ENCODE results near the gene DNAJB4. TPM values are rescaled to one million over a fixed set of nuclear protein-coding genes. Genes with fewer than 3 reads are reported as not detected.

Gene DNAJB4
- total and polyA plus RNA-seq, 2 of the 8 experiments (the other 6 are each of a cell fraction or from before 2014, with no cell fraction given), result 6.6 to 21.8 TPM

DNA sequence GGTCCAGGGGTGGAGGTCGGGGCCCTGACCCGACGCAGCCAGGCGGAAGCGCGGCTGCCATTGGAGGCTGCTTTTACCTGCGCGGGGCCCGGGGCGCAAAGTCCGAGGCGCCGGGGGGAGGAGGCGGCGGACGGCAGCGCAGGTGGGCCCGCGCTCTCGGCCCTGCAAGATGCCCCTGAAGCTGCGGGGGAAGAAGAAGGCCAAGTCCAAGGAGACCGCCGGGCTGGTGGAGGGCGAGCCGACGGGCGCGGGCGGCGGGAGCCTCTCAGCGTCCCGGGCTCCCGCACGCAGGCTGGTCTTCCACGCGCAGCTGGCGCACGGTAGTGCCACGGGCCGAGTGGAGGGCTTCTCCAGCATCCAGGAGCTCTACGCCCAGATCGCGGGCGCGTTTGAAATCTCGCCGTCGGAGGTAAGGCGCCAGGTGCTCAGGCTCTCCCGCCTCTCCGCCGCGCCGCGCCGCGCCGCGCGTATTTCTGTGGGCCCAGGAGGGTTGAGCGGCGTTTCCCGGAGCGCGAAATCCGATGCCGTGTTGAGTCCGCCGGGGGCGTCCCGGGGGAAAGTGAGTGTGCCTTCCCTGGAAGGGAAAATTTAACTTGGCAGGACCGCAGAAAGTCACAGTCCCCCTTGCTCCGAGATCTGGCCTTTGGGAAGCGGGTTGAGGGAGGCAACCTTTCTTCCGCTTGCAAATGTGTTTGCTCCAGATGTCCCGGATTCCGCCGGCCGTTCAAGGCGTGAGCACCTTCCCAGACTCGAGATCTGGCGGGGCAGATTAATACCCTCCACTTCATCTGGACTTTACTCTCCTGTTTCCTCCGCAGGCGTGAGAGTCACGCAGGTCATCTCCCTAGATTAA is 41.4 kb downstream of the DNAJB4 start, which contains the start of gene GIPC2:
Gene GIPC2, plus strand, starts transcription at position 41 of the 853 bp plus-strand sequence. Its CDS starts 129 bp downstream, at position 170.
- Histone ChIP-seq H4K91ac (replicated peaks; ENCODE audit: insufficient read length, low read length) (no peak within 1 kb of the TSS), H4K20me1 (replicated peaks in 1 of 2; ENCODE audit: control insufficient read depth in 1 of 2, insufficient read depth in 2 of 2, low read length in 2 of 2) (no peaks in the 10 kb centered on the region), H3K23me2 (ENCODE audit: low read depth, low read length) (peaks cover 13% of the 10 kb centered on the region; the same call in 1 of the 2 replicates), H2BK120ac (replicated peaks; ENCODE audit: low read depth, low read length) (no peak within 1 kb of the TSS), H3K9ac (replicated peaks in 1 of 4; ENCODE audit: extremely low read depth in 1 of 4, low read depth in 3 of 4, low read length in 3 of 4) (peak within 1 kb of the TSS; percentile 62 to 82 (median 66)), H3K79me2 (ENCODE audit: control insufficient read depth in 1 of 2, insufficient read depth in 2 of 2, low read length in 2 of 2) (no peaks in the 10 kb centered on the region), H3K4ac (replicated peaks; ENCODE audit: insufficient read length, low read depth, low read length) (no peak within 1 kb of the TSS), H3K56ac (replicated peaks; ENCODE audit: insufficient read length, low read depth, low read length) (peak within 1 kb of the TSS; percentile 48), H3K4me1 (replicated peaks in 1 of 4; ENCODE audit: control insufficient read depth in 3 of 4, insufficient read depth in 4 of 4, low read length in 3 of 4) (peaks cover 0 to 9% (median 6%) of the 10 kb centered on the region in 4 experiments; a peak in 3 of 7 replicates), H3K79me1 (ENCODE audit: low read depth, low read length) (no peaks in the 10 kb centered on the region), H2BK5ac (ENCODE audit: low read depth, low read length) (peak within 1 kb of the TSS; percentile 38; the same call in 1 of the 2 replicates), H4K5ac (ENCODE audit: insufficient read length, low read depth, low read length) (no peak within 1 kb of the TSS), H3K36me3 (ENCODE audit: control insufficient read depth in 2 of 4, insufficient read depth in 4 of 4, low read length in 3 of 4) (no peaks in the 10 kb centered on the region), H3K4me3 (ENCODE audit: extremely low read depth in 1 of 4, insufficient read depth in 2 of 4, low read depth in 3 of 4, low read length in 4 of 4) (peak within 1 kb of the TSS; percentile 62 to 73 (median 70)), H2AFZ (ENCODE audit: low read length) (peak within 1 kb of the TSS; percentile 89), H3K14ac (ENCODE audit: insufficient read length) (no peak within 1 kb of the TSS), H2BK20ac (ENCODE audit: low read length) (0 out of 2 replicates have a peak within 1 kb of the TSS, but pooled peaks have one; percentile 8), H2AK5ac (ENCODE audit: low read depth, low read length) (no peak within 1 kb of the TSS), H3K27me3 (replicated peaks in 1 of 4; ENCODE audit: control insufficient read depth in 3 of 4, extremely low read depth in 1 of 4, insufficient read depth in 3 of 4, low read length in 3 of 4) (peaks cover 4 to 28% (median 24%) of the 10 kb centered on the region in 4 experiments), H4K8ac (ENCODE audit: extremely low read depth, insufficient read depth, low read length) (peak within 1 kb of the TSS; percentile 88), H3K9me3 (ENCODE audit: insufficient read depth in 2 of 2, low read depth in 1 of 2, low read length in 1 of 2) (no peaks in the 10 kb centered on the region), H3K23ac (ENCODE audit: insufficient read length) (no peak within 1 kb of the TSS), H3K18ac (ENCODE audit: extremely low read depth, low read length) (peak within 1 kb of the TSS; percentile 72), H2BK15ac (ENCODE audit: low read length) (peak within 1 kb of the TSS; percentile 90; the same call in 1 of the 2 replicates), H2BK12ac (ENCODE audit: low read depth, low read length) (peak within 1 kb of the TSS; percentile 52; the same call in 1 of the 2 replicates), H3K4me2 (ENCODE audit: insufficient read depth in 1 of 2, low read depth in 2 of 2, low read length in 2 of 2) (peak within 1 kb of the TSS; percentile 77 to 90), H3K27ac (ENCODE audit: low read depth, low read length) (no peak within 1 kb of the TSS)
- POLR2A ChIA-PET (ENCODE audit: partially characterized antibody), result interaction anchor here (0.8 to 2.9 kb wide), 7 partner anchors 9 to 68 kb away, joined by 3 to 25 read pairs (median 5); partner anchors contain the start of genes DNAJB4 and FUBP1
- peak in 1 of 2 experiments; percentile 76 for DNase-seq (ENCODE audit: low read depth in 1 of 2, low spot score in 2 of 2)
- no peak for FAIRE-seq
- 1% methylated on average over 48 of the region's 85 CpGs; no CpG with 5 or more reads in 1 of the 2 experiments for WGBS, 2 experiments (ENCODE audit: extremely low coverage in 1 of 2, insufficient coverage in 1 of 2, insufficient read length in 1 of 2, insufficient replicate concordance in 2 of 2, low coverage in 1 of 2, low lambda C conversion rate in 2 of 2, missing lambda C conversion rate in 1 of 2)
- CTCF ChIA-PET (ENCODE audit: partially characterized antibody), result interaction anchor here (1.0 to 1.7 kb wide), 5 partner anchors 9 to 63 kb away, joined by 3 to 4 read pairs (median 4); no protein-coding TSS in a partner anchor
- TF ChIP-seq POU5F1 (IDR thresholded peaks at IDR 0.05; ENCODE audit: low read depth, low read length) (no peak), POLR2AphosphoS5 (IDR thresholded peaks at IDR 0.05; ENCODE audit: low read depth, low read length) (peak; percentile 41; the same call in 1 of the 2 replicates), CHD1 (IDR thresholded peaks at IDR 0.05; ENCODE audit: low read depth, low read length) (no peak), HDAC6 (IDR thresholded peaks at IDR 0.05; ENCODE audit: low read depth, low read length) (no peak), MAFK (IDR thresholded peaks at IDR 0.05; ENCODE audit: low read depth, low read length) (no peak), SUZ12 (IDR thresholded peaks at IDR 0.05; ENCODE audit: low read length) (peak; percentile 72; the same call in 1 of the 2 replicates), PHF8 (conservative IDR thresholded peaks at IDR 0.05; ENCODE audit: low read depth, low read length) (peak; percentile 54; the same call in 1 of the 2 replicates), CBX8 (IDR thresholded peaks at IDR 0.05; ENCODE audit: borderline replicate concordance, low read depth, low read length) (no peak), EGR1 (IDR thresholded peaks at IDR 0.05; ENCODE audit: borderline replicate concordance, low read depth, low read length) (0 out of 2 replicates have a peak, but pooled peaks have one; percentile 11)
- TF ChIP-seq, protein P1, sequence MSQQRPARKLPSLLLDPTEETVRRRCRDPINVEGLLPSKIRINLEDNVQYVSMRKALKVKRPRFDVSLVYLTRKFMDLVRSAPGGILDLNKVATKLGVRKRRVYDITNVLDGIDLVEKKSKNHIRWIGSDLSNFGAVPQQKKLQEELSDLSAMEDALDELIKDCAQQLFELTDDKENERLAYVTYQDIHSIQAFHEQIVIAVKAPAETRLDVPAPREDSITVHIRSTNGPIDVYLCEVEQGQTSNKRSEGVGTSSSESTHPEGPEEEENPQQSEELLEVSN (IDR thresholded peaks at IDR 0.05), result peak; percentile 98
